ENCODE results near the gene PDZRN4. TPM values are rescaled to one million over a fixed set of nuclear protein-coding genes. Genes with fewer than 3 reads are reported as not detected.
"Not testable (repeated sequence)": the region's sequence is repeated elsewhere in the genome, so short reads cannot be mapped to it uniquely, and the experiment has no call there.

PDZRN4 gene
- total RNA-seq, 2 experiments from 2014 or later: not detected

- H3K36me3 Mint-ChIP-seq (ENCODE audit: low read depth): peaks cover 4% of the 10 kb centered on the region
- no peak overlapping the region for H3K4me3 Mint-ChIP-seq
- DNase-seq (no peak), ATAC-seq (no peak)
- H3K27ac Mint-ChIP-seq: no peak overlapping the region
- no peaks in the 10 kb centered on the region for H3K9me3 Mint-ChIP-seq (ENCODE audit: insufficient read depth)
- ChIA-PET CTCF (interaction anchor here (1.2 to 1.5 kb wide), 2 partner anchors 28 to 835 kb away, joined by 3 to 4 read pairs; no protein-coding TSS in a partner anchor), POLR2A (no interaction called here)
- H3K27me3 Mint-ChIP-seq (ENCODE audit: low read depth): peaks cover 33% of the 10 kb centered on the region
- H3K4me1 Mint-ChIP-seq (ENCODE audit: low read depth): no peaks in the 10 kb centered on the region
Measured at GRCh38 chr12:41189395-41190251, 1.5 kb downstream of the PDZRN4 start.

- Mint-ChIP-seq H3K4me1 (ENCODE audit: low read depth) (no peaks in the 10 kb centered on the region), H3K4me3 (no peak overlapping the region), H3K9me3 (ENCODE audit: insufficient read depth) (no peaks in the 10 kb centered on the region), H3K27ac (no peak overlapping the region), H3K36me3 (ENCODE audit: low read depth) (peaks cover 4% of the 10 kb centered on the region), H3K27me3 (ENCODE audit: low read depth) (peaks cover 33% of the 10 kb centered on the region)
- ChIA-PET CTCF (interaction anchor here (1.2 to 1.5 kb wide), 2 partner anchors 29 to 834 kb away, joined by 3 to 4 read pairs; no protein-coding TSS in a partner anchor), POLR2A (no interaction called here)
- ATAC-seq (no peak), DNase-seq (no peak)
Measured at GRCh38 chr12:41190338-41190737, 2.2 kb downstream of the PDZRN4 start.

GRCh38 chr12:41191549-41191948, 3.4 kb downstream of the PDZRN4 start:
- H3K9me3 Mint-ChIP-seq (ENCODE audit: insufficient read depth); ATAC-seq; H3K4me3 Mint-ChIP-seq; DNase-seq; H3K27ac Mint-ChIP-seq; H3K36me3 Mint-ChIP-seq (ENCODE audit: low read depth); CTCF ChIA-PET; H3K4me1 Mint-ChIP-seq (ENCODE audit: low read depth); POLR2A ChIA-PET: not testable (repeated sequence)
- peaks cover 33% of the 10 kb centered on the region for H3K27me3 Mint-ChIP-seq (ENCODE audit: low read depth)

- H3K4me3 Mint-ChIP-seq: no peak overlapping the region
- no peaks in the 10 kb centered on the region for H3K36me3 Mint-ChIP-seq (ENCODE audit: low read depth)
- CTCF ChIA-PET: no interaction called here
- DNase-seq (no peak), ATAC-seq (no peak)
- POLR2A ChIA-PET: no interaction called here
- no peaks in the 10 kb centered on the region for H3K4me1 Mint-ChIP-seq (ENCODE audit: low read depth)
- no peaks in the 10 kb centered on the region for H3K9me3 Mint-ChIP-seq (ENCODE audit: insufficient read depth)
- H3K27me3 Mint-ChIP-seq (ENCODE audit: low read depth): peaks cover 17% of the 10 kb centered on the region
- no peak overlapping the region for H3K27ac Mint-ChIP-seq
Measured at GRCh38 chr12:41193311-41193710, 5.2 kb downstream of the PDZRN4 start.

GRCh38 chr12:41202051-41202450, 13.9 kb downstream of the PDZRN4 start:
- H3K27me3 Mint-ChIP-seq (ENCODE audit: low read depth): no peaks in the 10 kb centered on the region
- ATAC-seq: no peak
- ChIA-PET CTCF (no interaction called here), POLR2A (no interaction called here)
- no peaks in the 10 kb centered on the region for H3K4me1 Mint-ChIP-seq (ENCODE audit: low read depth)
- H3K9me3 Mint-ChIP-seq (ENCODE audit: insufficient read depth): no peaks in the 10 kb centered on the region
- no peaks in the 10 kb centered on the region for H3K36me3 Mint-ChIP-seq (ENCODE audit: low read depth)
- H3K27ac Mint-ChIP-seq: no peak overlapping the region
- H3K4me3 Mint-ChIP-seq: no peak overlapping the region
- DNase-seq: no peak

- ChIA-PET CTCF (interaction anchor here (0.9 to 1.4 kb wide), 2 partner anchors 10 to 17 kb away, joined by 3 to 4 read pairs; no protein-coding TSS in a partner anchor), POLR2A (no interaction called here)
- Mint-ChIP-seq H3K4me3 (no peak overlapping the region), H3K27ac (no peak overlapping the region), H3K36me3 (ENCODE audit: low read depth) (no peaks in the 10 kb centered on the region), H3K9me3 (ENCODE audit: insufficient read depth) (no peaks in the 10 kb centered on the region), H3K4me1 (ENCODE audit: low read depth) (no peaks in the 10 kb centered on the region), H3K27me3 (ENCODE audit: low read depth) (no peaks in the 10 kb centered on the region)
- DNase-seq: no peak
- no peak for ATAC-seq
Measured at GRCh38 chr12:41205070-41205709, 17.1 kb downstream of the PDZRN4 start.

GRCh38 chr12:41206298-41206697, 18.2 kb downstream of the PDZRN4 start:
- Mint-ChIP-seq H3K4me1 (ENCODE audit: low read depth) (no peaks in the 10 kb centered on the region), H3K9me3 (ENCODE audit: insufficient read depth) (no peaks in the 10 kb centered on the region), H3K27ac (no peak overlapping the region), H3K4me3 (no peak overlapping the region), H3K27me3 (ENCODE audit: low read depth) (no peaks in the 10 kb centered on the region), H3K36me3 (ENCODE audit: low read depth) (no peaks in the 10 kb centered on the region)
- no peak for ATAC-seq
- POLR2A ChIA-PET: no interaction called here
- no peak for DNase-seq
- CTCF ChIA-PET: no interaction called here

GRCh38 chr12:41211448-41211847, 23.3 kb downstream of the PDZRN4 start:
- Mint-ChIP-seq H3K4me3 (no peak overlapping the region), H3K4me1 (ENCODE audit: low read depth) (no peaks in the 10 kb centered on the region), H3K27me3 (ENCODE audit: low read depth) (no peaks in the 10 kb centered on the region), H3K27ac (no peak overlapping the region), H3K36me3 (ENCODE audit: low read depth) (no peaks in the 10 kb centered on the region), H3K9me3 (ENCODE audit: insufficient read depth) (no peaks in the 10 kb centered on the region)
- POLR2A ChIA-PET: no interaction called here
- ATAC-seq: no peak
- CTCF ChIA-PET: no interaction called here
- DNase-seq: no peak

GRCh38 chr12:41212625-41213024, 24.5 kb downstream of the PDZRN4 start:
- Mint-ChIP-seq H3K9me3 (ENCODE audit: insufficient read depth) (no peaks in the 10 kb centered on the region), H3K4me3 (no peak overlapping the region), H3K4me1 (ENCODE audit: low read depth) (no peaks in the 10 kb centered on the region), H3K27ac (no peak overlapping the region), H3K27me3 (ENCODE audit: low read depth) (no peaks in the 10 kb centered on the region), H3K36me3 (ENCODE audit: low read depth) (no peaks in the 10 kb centered on the region)
- CTCF ChIA-PET: no interaction called here
- DNase-seq (no peak), ATAC-seq (no peak)
- POLR2A ChIA-PET: no interaction called here

- Mint-ChIP-seq H3K4me1 (ENCODE audit: low read depth) (no peaks in the 10 kb centered on the region), H3K9me3 (ENCODE audit: insufficient read depth) (no peaks in the 10 kb centered on the region), H3K27ac (no peak overlapping the region), H3K36me3 (ENCODE audit: low read depth) (no peaks in the 10 kb centered on the region), H3K27me3 (ENCODE audit: low read depth) (no peaks in the 10 kb centered on the region), H3K4me3 (no peak overlapping the region)
- ChIA-PET CTCF (no interaction called here), POLR2A (no interaction called here)
- DNase-seq (no peak), ATAC-seq (no peak)
Measured at GRCh38 chr12:41213107-41213506, 25.0 kb downstream of the PDZRN4 start.

GRCh38 chr12:41213648-41214047, 25.5 kb downstream of the PDZRN4 start:
- Mint-ChIP-seq H3K9me3 (ENCODE audit: insufficient read depth) (no peaks in the 10 kb centered on the region), H3K4me1 (ENCODE audit: low read depth) (no peaks in the 10 kb centered on the region), H3K27me3 (ENCODE audit: low read depth) (no peaks in the 10 kb centered on the region), H3K4me3 (no peak overlapping the region), H3K36me3 (ENCODE audit: low read depth) (no peaks in the 10 kb centered on the region), H3K27ac (no peak overlapping the region)
- ChIA-PET CTCF (no interaction called here), POLR2A (no interaction called here)
- ATAC-seq: no peak
- DNase-seq: no peak

- no peak for ATAC-seq
- Mint-ChIP-seq H3K36me3 (ENCODE audit: low read depth) (no peaks in the 10 kb centered on the region), H3K4me3 (no peak overlapping the region), H3K27ac (no peak overlapping the region), H3K9me3 (ENCODE audit: insufficient read depth) (no peaks in the 10 kb centered on the region), H3K4me1 (ENCODE audit: low read depth) (no peaks in the 10 kb centered on the region), H3K27me3 (ENCODE audit: low read depth) (no peaks in the 10 kb centered on the region)
- CTCF ChIA-PET: no interaction called here
- POLR2A ChIA-PET: no interaction called here
- DNase-seq: no peak
Measured at GRCh38 chr12:41217727-41218126, 29.6 kb downstream of the PDZRN4 start.

Measured in activated CD8-positive, alpha-beta T cell treated with anti-CD3 and anti-CD28 coated beads, Interleukin-2, amount 10 ng/mL, durations not matched to agents 7 days and 5 days (primary cell).